Fibroblast of skin of left biceps (primary cell): ENCODE results near the gene PPM1F.

Experiments
- DNase-seq, 2 experiments: peaks; one replicate each; pipeline ENCODE4 v3.0.0-alpha.2; 2013; ENCODE audit warnings: low read depth in 2 of 2

Gene PPM1F

GRCh38 chr22:21952586-21953571 lies at the start of gene PPM1F:
Gene PPM1F (minus strand): TSS chr22:21952848. CDS start chr22:21946048, 6,800 bp downstream.
- DNase-seq = peak; percentile 25 to 28

- no peak for DNase-seq
Measured at GRCh38 chr22:22001664-22002525, 49.2 kb upstream of the PPM1F start.

GRCh38 chr22:21998595-21999247 lies 46.1 kb upstream of the PPM1F start:
- DNase-seq = no peak

- DNase-seq = no peak
Measured at GRCh38 chr22:21996175-21996720, 43.6 kb upstream of the PPM1F start.

GRCh38 chr22:21995660-21996059 lies 43.0 kb upstream of the PPM1F start:
- no peak for DNase-seq

- no peak for DNase-seq
Measured at GRCh38 chr22:21994881-21995444, 42.3 kb upstream of the PPM1F start.

GRCh38 chr22:21992593-21993237 lies 40.1 kb upstream of the PPM1F start:
- no peak for DNase-seq

- DNase-seq = no peak
Measured at GRCh38 chr22:21991774-21992173, 39.1 kb upstream of the PPM1F start.

GRCh38 chr22:21991304-21991596 lies 38.6 kb upstream of the PPM1F start:
- no peak for DNase-seq

- DNase-seq = no peak
Measured at GRCh38 chr22:21990445-21991303, 38.0 kb upstream of the PPM1F start.

GRCh38 chr22:21989049-21989448 lies 36.4 kb upstream of the PPM1F start:
- no peak for DNase-seq

- no peak for DNase-seq
Measured at GRCh38 chr22:21985214-21985613, 32.6 kb upstream of the PPM1F start.

GRCh38 chr22:21984793-21985192 lies 32.1 kb upstream of the PPM1F start:
- DNase-seq = no peak

- DNase-seq = peak; percentile 39 to 50
Measured at GRCh38 chr22:21982338-21982965, 29.8 kb upstream of the PPM1F start, which contains the start of gene TOP3B. Gene TOP3B (minus strand): TSS chr22:21982787. CDS start chr22:21975709, 7,078 bp downstream.

GRCh38 chr22:21981874-21982273 lies 29.2 kb upstream of the PPM1F start:
- no peak for DNase-seq

GRCh38 chr22:21980547-21980946 lies 27.9 kb upstream of the PPM1F start:
- no peak for DNase-seq

- DNase-seq = no peak
Measured at GRCh38 chr22:21978564-21979386, 26.1 kb upstream of the PPM1F start.

GRCh38 chr22:21977814-21978213 lies 25.2 kb upstream of the PPM1F start:
- DNase-seq = no peak
